Heart left ventricle (tissue), 16 donors: Measurements from ENCODE around the gene MEPE. TPM values are rescaled to one million over a fixed set of nuclear protein-coding genes. Genes with fewer than 3 reads are reported as not detected.
A peak's percentile ranks its signal among the peaks of the same experiment; 100 is the strongest.

Experiments
- ATAC-seq, 4 donors: fragments of 200-7000 bp; cut with Tn5 transposase; one replicate each; pipeline ENCODE4 v1.9.1; 2020 to 2022; ENCODE audit warnings: moderate library complexity in 4 of 4, mild to moderate bottlenecking in 3 of 4, moderate number of reproducible peaks in 1 of 4
- DNase-seq, 5 donors: peaks; one replicate each; pipeline ENCODE4 v3.0.0-alpha.2; 2020
- H3K27ac ChIP-seq, 12 donors: fragments of 200-600 bp; sonication (generic) in 4 of 12; one replicate each; pipeline versions ENCODE4 v1.5.0 to v1.8.0; 2016 to 2022; ENCODE audit warnings: mild to moderate bottlenecking in 2 of 12
- H3K27me3 ChIP-seq, 9 donors: fragments of 200-600 bp; sonication (generic) in 2 of 9; one replicate each; pipeline versions ENCODE4 v1.5.1 to v1.8.0; 2016 to 2022; ENCODE audit warnings: mild to moderate bottlenecking in 3 of 9
- H3K36me3 ChIP-seq, 9 donors: fragments of 200-600 bp; sonication (generic) in 2 of 9; one replicate each; pipeline versions ENCODE4 v1.5.0 to v1.8.0; 2018 to 2022; ENCODE audit warnings: mild to moderate bottlenecking in 2 of 9
- H3K4me1 ChIP-seq, 12 donors: fragments of 200-600 bp; sonication (generic) in 4 of 12; one replicate each; pipeline versions ENCODE4 v1.5.0 to v1.8.0; 2016 to 2022; ENCODE audit warnings: mild to moderate bottlenecking in 3 of 12
- H3K4me3 ChIP-seq, 12 donors: fragments of 200-600 bp; sonication (generic) in 4 of 12; one replicate each; pipeline versions ENCODE4 v1.5.0 to v1.8.0; 2017 to 2022; ENCODE audit warnings: mild to moderate bottlenecking in 9 of 12, moderate library complexity in 4 of 12
- H3K9me3 ChIP-seq, 12 donors: fragments of 200-600 bp; sonication (generic) in 4 of 12; one replicate each; pipeline versions ENCODE4 v1.5.0 to v1.8.0; 2016 to 2022; ENCODE audit warnings: mild to moderate bottlenecking in 1 of 12
- POLR2A ChIP-seq, 2 donors: fragments of 450-650 bp; IDR thresholded peaks; one replicate each; pipeline ENCODE4 v1.6.1; 2017; ENCODE audit warnings: antibody characterized with exemption in 2 of 2, mild to moderate bottlenecking in 2 of 2, moderate library complexity in 2 of 2
- WGBS, 4 donors: extraction: QIAGEN DNeasy Blood & Tissue Kit in 2 of 4; methylation state at CpG; one replicate each; pipeline versions ENCODE4 v1.1.5 to v1.1.7; 2013 to 2018; 5-methylcytosine and 5-hydroxymethylcytosine counted together
- intact Hi-C, 10 donors: fragments of 100-400 bp; cut with DNase I; formaldehyde crosslinking; loops; one replicate each; pipeline versions ENCODE4 v1.11.1 to v1.14.2; 2022
- polyA plus RNA-seq, 2 donors: library from polyadenylated mRNA; stranded (reverse); fragments of 200-250 nt; gene quantifications; one replicate each; pipeline ENCODE4 v1.2.3, GENCODE V29; 2013
- total RNA-seq, 9 donors: library from RNA; depleted of rRNA in 2 of 9; stranded (reverse); fragments of >200 nt in 2 of 9; fragmentation: NEBNext Ultra II Directional in 3 of 9; extraction: Animal tissue kit (Norgen Biotek cat#: 25700) in 3 of 9; gene quantifications; one replicate each; pipeline versions ENCODE4 v1.1.0 to v1.2.4, GENCODE V29; 2016 to 2023
- TF ChIP-seq, protein P1 (sequence below), 12 donors: fragments of 200-600 bp; sonication (generic) in 4 of 12; IDR thresholded peaks; one replicate each; pipeline versions ENCODE4 v1.5.0 to v1.8.0; 2018 to 2022; ENCODE audit warnings: antibody characterized with exemption in 12 of 12, mild to moderate bottlenecking in 5 of 12
- donor health status: ischemic (EF 13 %, LVEDD 7.1; RV severe dilation, severe dysfunction).
- donor health status: healthy with polysubstance abuse.
- donor health status: DM: no; HTN: yes; CAD: no.
- donor health status: DM: no; HTN: no; CAD: no.
- donor health status: ischemic (EF 25% LVEDD 6.9; RV normal size, moderate dysfunction).
- donor health status: ischemic (EF 25% LVEDD 5.7; RV mildly dilated, moderate dysfunction).
- donor health status: healthy.
- donor health status: DM: yes; HTN: yes; CAD: no.
- donor health status: ischemic (EF 35%, LVEDD 5.7; RV mildly dilated, moderate dysfunction).
- donor health status: nonischemic (EF 11% LVEDD 7.7; RV severe dilation, severe dysfunction).
- donor health status: DM: yes; HTN: yes; CAD: no.
- donor health status: PGD.
- donor health status: ischemic (EF 29% LVEDD 5.4; RV normal size, mild dysfunction).
- donor health status: nonischemic (EF 23%, LVEDD 6.1; RV moderate dilation, normal function).

The MEPE gene
- total and polyA plus RNA-seq, 11 donors, result not detected

DNA sequence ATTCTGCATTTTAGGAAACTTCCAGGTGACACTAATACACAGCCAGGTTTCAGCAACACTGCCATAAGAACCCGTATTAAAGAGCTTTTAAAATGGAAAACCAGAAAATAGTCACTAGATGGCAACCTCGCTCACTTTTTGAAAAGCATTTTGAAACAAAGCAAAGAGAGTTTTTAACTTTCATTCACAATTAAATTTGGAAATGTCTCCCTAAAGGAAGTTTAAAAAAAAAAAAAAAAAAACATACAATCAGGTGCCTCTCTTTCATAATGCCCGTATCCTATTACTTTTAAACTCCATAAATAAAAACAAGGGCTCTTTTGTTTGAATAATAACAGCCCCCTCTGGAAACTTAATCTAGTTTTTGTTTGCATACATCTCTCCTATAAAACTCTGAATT is 20.3 kb downstream of the MEPE start:
- Histone ChIP-seq H3K4me1 (peaks cover 0 to 44% (median 4%) of the 10 kb centered on the region in 12 donors), H3K36me3 (no peaks in the 10 kb centered on the region), H3K4me3 (no peak overlapping the region), H3K9me3 (no peaks in the 10 kb centered on the region), H3K27me3 (no peaks in the 10 kb centered on the region), H3K27ac (no peak overlapping the region)
- intact Hi-C loops, result loop anchor here (1.0 to 10.0 kb wide), 11 partner anchors 119 to 672 kb away; partner anchors contain the start of genes SPP1 (in 2 of the 10) and PYURF (in 1 of the 10)
- DNase-seq, result no peak
- WGBS, 4 donors, result 2 to 5% (median 2%) methylated on average over 3 of the region's 3 CpGs
- peak in 1 of 4 donors; percentile 19 for ATAC-seq
- TF ChIP-seq POLR2A (IDR thresholded peaks at IDR 0.05), result no peak
- TF ChIP-seq, protein P1, sequence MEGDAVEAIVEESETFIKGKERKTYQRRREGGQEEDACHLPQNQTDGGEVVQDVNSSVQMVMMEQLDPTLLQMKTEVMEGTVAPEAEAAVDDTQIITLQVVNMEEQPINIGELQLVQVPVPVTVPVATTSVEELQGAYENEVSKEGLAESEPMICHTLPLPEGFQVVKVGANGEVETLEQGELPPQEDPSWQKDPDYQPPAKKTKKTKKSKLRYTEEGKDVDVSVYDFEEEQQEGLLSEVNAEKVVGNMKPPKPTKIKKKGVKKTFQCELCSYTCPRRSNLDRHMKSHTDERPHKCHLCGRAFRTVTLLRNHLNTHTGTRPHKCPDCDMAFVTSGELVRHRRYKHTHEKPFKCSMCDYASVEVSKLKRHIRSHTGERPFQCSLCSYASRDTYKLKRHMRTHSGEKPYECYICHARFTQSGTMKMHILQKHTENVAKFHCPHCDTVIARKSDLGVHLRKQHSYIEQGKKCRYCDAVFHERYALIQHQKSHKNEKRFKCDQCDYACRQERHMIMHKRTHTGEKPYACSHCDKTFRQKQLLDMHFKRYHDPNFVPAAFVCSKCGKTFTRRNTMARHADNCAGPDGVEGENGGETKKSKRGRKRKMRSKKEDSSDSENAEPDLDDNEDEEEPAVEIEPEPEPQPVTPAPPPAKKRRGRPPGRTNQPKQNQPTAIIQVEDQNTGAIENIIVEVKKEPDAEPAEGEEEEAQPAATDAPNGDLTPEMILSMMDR (IDR thresholded peaks at IDR 0.05), result peak; percentile 32 to 73 (median 54)

DNA sequence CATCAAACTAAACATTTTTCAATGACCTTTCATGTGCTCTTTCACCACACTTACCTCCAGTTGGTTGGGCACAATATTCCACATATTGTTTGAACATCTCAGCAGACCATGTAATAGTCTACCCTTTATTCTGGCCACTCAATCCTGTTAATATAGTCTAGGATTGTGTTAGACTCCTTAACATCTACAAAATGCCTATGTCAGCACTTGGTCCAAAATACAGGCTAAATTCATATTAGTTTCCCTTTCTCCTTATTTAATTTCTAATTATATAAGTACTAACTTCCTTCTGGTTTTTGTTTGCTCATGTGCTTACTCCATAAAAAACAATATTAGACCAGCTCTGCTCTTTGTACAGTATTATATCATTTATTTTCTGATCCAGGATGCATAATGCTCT is 21.1 kb downstream of the MEPE start:
- H3K4me3 ChIP-seq, result no peak overlapping the region
- peaks cover 0 to 40% (median under 1%) of the 10 kb centered on the region in 12 donors for H3K4me1 ChIP-seq
- no peak overlapping the region for H3K27ac ChIP-seq
- no peaks in the 10 kb centered on the region for H3K9me3 ChIP-seq
- intact Hi-C loops, result loop anchor here (1.0 to 10.0 kb wide), 11 partner anchors 118 to 671 kb away; partner anchors contain the start of genes SPP1 (in 2 of the 10) and PYURF (in 1 of the 10)
- H3K27me3 ChIP-seq, result no peaks in the 10 kb centered on the region
- no peak for DNase-seq
- no peak for ATAC-seq
- H3K36me3 ChIP-seq, result no peaks in the 10 kb centered on the region
- TF ChIP-seq, protein P1 (IDR thresholded peaks at IDR 0.05), result no peak
- TF ChIP-seq POLR2A (IDR thresholded peaks at IDR 0.05), result no peak

DNA sequence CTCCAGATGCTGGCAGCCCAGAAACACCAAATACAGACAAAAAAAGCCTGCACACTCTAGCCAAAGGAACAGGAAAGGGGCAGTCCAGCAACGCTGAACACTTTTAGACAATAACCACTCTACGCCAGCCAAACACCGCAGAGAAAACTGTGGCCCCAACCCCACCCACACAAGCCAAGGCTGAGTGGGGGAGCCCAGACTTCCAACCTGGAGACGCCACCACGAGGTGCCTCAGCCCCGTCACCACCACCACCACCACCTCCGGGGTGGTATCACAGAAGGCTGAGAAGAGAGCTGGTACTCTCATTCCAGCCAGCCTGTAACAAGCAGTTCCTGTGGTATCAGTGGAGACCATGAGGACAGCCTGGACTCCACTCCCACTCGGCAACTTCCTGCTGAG is 22.8 kb downstream of the MEPE start:
- Histone ChIP-seq H3K4me1 (peaks cover 0 to 25% (median 0%) of the 10 kb centered on the region in 12 donors), H3K27ac (peak overlapping the region in 2 of 12 donors; percentile 31 to 39), H3K4me3 (no peak overlapping the region), H3K9me3 (no peaks in the 10 kb centered on the region), H3K27me3 (no peaks in the 10 kb centered on the region), H3K36me3 (no peaks in the 10 kb centered on the region)
- intact Hi-C loops, result loop anchor here in 7 of 10 donors (5.0 to 10.0 kb wide), 4 partner anchors 357 to 669 kb away; partner anchors contain the start of gene PYURF (in 1 of the 7)
- DNase-seq (no peak), ATAC-seq (no peak)
- TF ChIP-seq, protein P1 (IDR thresholded peaks at IDR 0.05), result no peak
- no peak for TF ChIP-seq POLR2A (IDR thresholded peaks at IDR 0.05)
- WGBS, 4 donors, result 56 to 74% (median 68%) methylated on average over 8 of the region's 8 CpGs

DNA sequence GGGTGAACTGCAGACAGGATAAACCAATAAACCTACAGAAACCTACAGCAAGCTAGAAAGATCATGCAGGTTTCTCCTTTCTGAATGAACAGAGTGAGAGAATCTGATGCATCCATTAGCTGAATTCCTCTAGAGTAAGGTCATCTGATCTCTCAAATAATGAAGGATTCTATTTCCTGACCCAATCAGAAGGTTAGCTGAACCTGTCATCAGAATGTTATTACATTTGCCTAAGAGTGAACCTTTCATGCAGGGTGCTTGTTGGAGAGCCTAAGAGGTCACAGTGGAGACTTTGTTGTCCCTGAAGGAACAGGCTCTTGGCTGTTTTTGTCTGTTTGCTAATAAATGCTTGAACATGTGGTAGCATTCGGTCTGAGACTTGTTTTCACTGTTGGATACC is 24.0 kb downstream of the MEPE start:
- peaks cover 0 to 22% (median 0%) of the 10 kb centered on the region in 12 donors for H3K4me1 ChIP-seq
- 50 to 77% (median 62%) methylated on average over 1 of the region's 1 CpG for WGBS, 4 donors
- no peaks in the 10 kb centered on the region for H3K27me3 ChIP-seq
- no peak overlapping the region for H3K4me3 ChIP-seq
- intact Hi-C loops, result loop anchor here in 7 of 10 donors (5.0 to 10.0 kb wide), 4 partner anchors 355 to 668 kb away; partner anchors contain the start of gene PYURF (in 1 of the 7)
- TF ChIP-seq POLR2A (IDR thresholded peaks at IDR 0.05), result no peak
- DNase-seq, result no peak
- no peak overlapping the region for H3K27ac ChIP-seq
- H3K36me3 ChIP-seq, result no peaks in the 10 kb centered on the region
- H3K9me3 ChIP-seq, result no peaks in the 10 kb centered on the region
- ATAC-seq, result no peak
